GM12878 (cell line): ENCODE results near the gene CWF19L2. TPM values are rescaled to one million over a fixed set of nuclear protein-coding genes. Genes with fewer than 3 reads are reported as not detected.

Experiments
- BCL11A ChIP-seq: IDR thresholded peaks from 2 replicates; pipeline ENCODE4 v1.6.1; 2011; ENCODE audit warnings: low read depth, low read length
- BHLHE40 ChIP-seq, 2 experiments: fragments of 450-650 bp in 1 of 2; IDR thresholded peaks; 2 replicates each; pipeline ENCODE4 v1.6.1; 2011 to 2017; ENCODE audit warnings: low read depth in 2 of 2, borderline replicate concordance in 1 of 2, improper control_type of control experiment in 1 of 2, low read length in 1 of 2, mild to moderate bottlenecking in 1 of 2
- BRCA1 ChIP-seq: IDR thresholded peaks from 2 replicates; pipeline ENCODE4 v1.6.1; 2011; ENCODE audit warnings: low read depth, low read length, improper control_type of control experiment
- CBFB ChIP-seq: IDR thresholded peaks from 2 replicates; pipeline ENCODE4 v1.6.1; 2016; ENCODE audit warnings: antibody characterized with exemption, low read depth
- CBX3 ChIP-seq: fragments of 200-600 bp; sonication (generic); IDR thresholded peaks from 2 replicates; pipeline ENCODE4 v1.6.1; 2016; ENCODE audit warnings: low read depth, borderline replicate concordance
- CHD2 ChIP-seq: IDR thresholded peaks from 2 replicates; pipeline ENCODE4 v1.6.1; 2011; ENCODE audit warnings: low read depth, low read length, improper control_type of control experiment, borderline replicate concordance
- CREM ChIP-seq: IDR thresholded peaks from 2 replicates; pipeline ENCODE4 v1.6.1; 2014; ENCODE audit warnings: antibody characterized with exemption, low read depth
- HDAC6 ChIP-seq: fragments of 200-600 bp; sonication (generic); IDR thresholded peaks from one replicate; pipeline ENCODE4 v1.8.0; 2017; ENCODE audit warnings: antibody characterized with exemption; ENCODE audit not compliant: unreplicated experiment
- MYB ChIP-seq: fragments of 150-350 bp; IDR thresholded peaks from 2 replicates; pipeline ENCODE4 v1.6.1; 2014; ENCODE audit warnings: mild to moderate bottlenecking, low read depth, low read length, borderline replicate concordance
- NFIC ChIP-seq: IDR thresholded peaks from 2 replicates; pipeline ENCODE4 v1.6.1; 2012; ENCODE audit warnings: low read depth, mild to moderate bottlenecking, inconsistent platforms, low read length, moderate library complexity
- NFYB ChIP-seq: IDR thresholded peaks from 2 replicates; pipeline ENCODE4 v1.6.1; 2011; ENCODE audit warnings: low read depth, mild to moderate bottlenecking, low read length, improper control_type of control experiment, moderate library complexity; ENCODE audit not compliant: insufficient read depth
- PBX3 ChIP-seq: IDR thresholded peaks from 2 replicates; pipeline ENCODE4 v1.6.1; 2011; ENCODE audit warnings: mild to moderate bottlenecking, low read depth, low read length, moderate library complexity; ENCODE audit not compliant: insufficient replicate concordance
- PML ChIP-seq: IDR thresholded peaks from 2 replicates; pipeline ENCODE4 v1.6.1; 2012; ENCODE audit warnings: low read length, inconsistent platforms
- RAD51 ChIP-seq: fragments of 450-650 bp; IDR thresholded peaks from 2 replicates; pipeline ENCODE4 v1.6.1; 2016; ENCODE audit warnings: moderate library complexity, mild to moderate bottlenecking, inconsistent platforms
- RBBP5 ChIP-seq: fragments of 200-600 bp; sonication (generic); conservative IDR thresholded peaks from 2 replicates; pipeline ENCODE4 v1.6.1; 2016
- SIX5 ChIP-seq: IDR thresholded peaks from 2 replicates; pipeline ENCODE4 v1.6.1; 2011; ENCODE audit warnings: mild to moderate bottlenecking, low read depth, low read length, moderate library complexity; ENCODE audit not compliant: severe bottlenecking
- SMARCA5 ChIP-seq: fragments of 450-650 bp; IDR thresholded peaks from 2 replicates; pipeline ENCODE4 v1.6.1; 2017; ENCODE audit warnings: mild to moderate bottlenecking
- STAT1 ChIP-seq: fragments of 450-650 bp; conservative IDR thresholded peaks from 2 replicates; pipeline ENCODE4 v1.6.1; 2014; ENCODE audit warnings: antibody characterized with exemption, mild to moderate bottlenecking
- SUPT20H ChIP-seq: IDR thresholded peaks from 2 replicates; pipeline ENCODE4 v1.6.1; 2011; ENCODE audit warnings: low read depth, mild to moderate bottlenecking, low read length, moderate library complexity, borderline replicate concordance; ENCODE audit not compliant: control insufficient read depth
- TCF12 ChIP-seq: IDR thresholded peaks from 2 replicates; pipeline ENCODE4 v1.6.1; 2011; ENCODE audit warnings: low read depth, mild to moderate bottlenecking, low read length
- ZBTB40 ChIP-seq: fragments of 450-650 bp; IDR thresholded peaks from 2 replicates; pipeline ENCODE4 v1.6.1; 2016; ENCODE audit warnings: mild to moderate bottlenecking, moderate library complexity, borderline replicate concordance
- ZNF274 ChIP-seq: IDR thresholded peaks from one replicate; pipeline ENCODE4 v1.8.0; 2011; ENCODE audit not compliant: insufficient read length, insufficient read depth
- ZSCAN29 ChIP-seq: fragments of 450-650 bp; IDR thresholded peaks from 2 replicates; pipeline ENCODE4 v1.6.1; 2017; ENCODE audit warnings: mild to moderate bottlenecking, moderate library complexity
- polyA plus RNA-seq, 11 experiments: library from polyadenylated mRNA; depleted of rRNA in 4 of 11; unstranded in 6 of 11; stranded (reverse) in 5 of 11; fragments of >200 nt; fragmentation: Nextera tagmentation in 4 of 11; fragmentation: Illumina TruSeq in 1 of 11; extraction: Ambion mirVana in 4 of 11; extraction: Trizol in 1 of 11; gene quantifications; 1 replicate in 1 of 11; 2 replicates in 10 of 11; pipeline versions ENCODE4 v1.2.1 to v1.2.3, GENCODE V29; 2011 to 2016; ENCODE audit warnings: inconsistent platforms in 2 of 11, missing spikeins in 2 of 11, low read depth in 1 of 11
- total RNA-seq, 4 experiments: library from RNA; depleted of rRNA in 3 of 4; stranded (reverse); fragments of >200 nt in 3 of 4; fragmentation: Illumina TruSeq in 1 of 4; extraction: Trizol in 1 of 4; gene quantifications; 2 replicates each; pipeline versions ENCODE4 v1.2.1 to v1.2.3, GENCODE V29; 2013 to 2021
- TF ChIP-seq, protein P1 (sequence below): IDR thresholded peaks from 2 replicates; pipeline ENCODE4 v1.6.1; 2011; ENCODE audit warnings: low read depth, mild to moderate bottlenecking, low read length, moderate library complexity, borderline replicate concordance; ENCODE audit errors: extremely low read depth
- TF ChIP-seq, protein P2 (sequence below): fragments of 450-650 bp; IDR thresholded peaks from 2 replicates; pipeline ENCODE4 v1.6.1; 2016; ENCODE audit warnings: mild to moderate bottlenecking

CWF19L2 gene
- total and polyA plus RNA-seq, 10 of the 15 experiments (the other 5 are each of a cell fraction or from before 2014, with no cell fraction given): 4.5 to 18.8 (median 7.2) TPM

DNA sequence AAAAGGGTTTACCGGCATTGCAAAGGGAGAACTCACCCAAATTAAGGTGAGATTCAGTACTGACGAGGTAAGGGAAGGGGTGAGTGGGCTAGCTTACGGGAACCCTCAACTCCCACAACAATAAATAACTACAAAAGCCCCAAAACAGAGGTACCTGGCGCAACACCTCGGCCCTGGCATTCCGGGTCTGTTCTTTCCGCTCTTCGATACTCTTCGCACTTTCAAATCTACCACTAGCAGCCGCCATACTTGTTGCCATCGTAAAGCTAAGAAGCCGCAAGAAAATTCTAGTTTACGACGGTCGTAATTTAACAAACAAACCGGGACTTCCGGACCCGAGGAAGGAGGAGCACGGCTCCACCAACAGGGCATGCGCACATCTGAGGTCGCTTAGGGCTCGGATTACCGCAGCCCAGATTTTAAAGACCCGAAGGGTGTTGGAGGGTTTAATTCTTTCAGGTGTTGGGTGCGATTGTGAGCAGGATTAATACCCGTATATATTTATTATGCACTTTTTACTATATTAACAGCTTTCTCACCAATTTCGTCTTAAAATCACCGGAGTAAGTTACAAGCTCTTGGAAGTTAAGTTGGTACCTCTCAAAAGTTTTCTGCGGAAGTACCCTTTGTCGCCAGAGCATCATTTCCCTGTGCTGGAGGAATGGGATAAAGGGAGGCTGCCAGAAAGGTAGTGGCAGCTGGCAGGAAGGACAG, at the start of gene CWF19L2 (continued):
- TF ChIP-seq PBX3: no peak
- 0 out of 2 replicates have a peak, but pooled peaks have one; percentile 19 for TF ChIP-seq TCF12
- TF ChIP-seq NFIC: peak; percentile 80
- no peak for TF ChIP-seq ZSCAN29
- no peak for TF ChIP-seq STAT1
- TF ChIP-seq SIX5: peak; percentile 55
- no peak for TF ChIP-seq SUPT20H
- TF ChIP-seq ZBTB40: peak; percentile 51; the same call in 1 of the 2 replicates
- TF ChIP-seq CBX3: no peak
- no peak for TF ChIP-seq CHD2
- TF ChIP-seq BCL11A: no peak
- TF ChIP-seq RBBP5: no peak
- no peak for TF ChIP-seq NFYB
- TF ChIP-seq, protein P1, sequence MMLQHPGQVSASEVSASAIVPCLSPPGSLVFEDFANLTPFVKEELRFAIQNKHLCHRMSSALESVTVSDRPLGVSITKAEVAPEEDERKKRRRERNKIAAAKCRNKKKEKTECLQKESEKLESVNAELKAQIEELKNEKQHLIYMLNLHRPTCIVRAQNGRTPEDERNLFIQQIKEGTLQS: peak; percentile 93
- TF ChIP-seq, protein P2, sequence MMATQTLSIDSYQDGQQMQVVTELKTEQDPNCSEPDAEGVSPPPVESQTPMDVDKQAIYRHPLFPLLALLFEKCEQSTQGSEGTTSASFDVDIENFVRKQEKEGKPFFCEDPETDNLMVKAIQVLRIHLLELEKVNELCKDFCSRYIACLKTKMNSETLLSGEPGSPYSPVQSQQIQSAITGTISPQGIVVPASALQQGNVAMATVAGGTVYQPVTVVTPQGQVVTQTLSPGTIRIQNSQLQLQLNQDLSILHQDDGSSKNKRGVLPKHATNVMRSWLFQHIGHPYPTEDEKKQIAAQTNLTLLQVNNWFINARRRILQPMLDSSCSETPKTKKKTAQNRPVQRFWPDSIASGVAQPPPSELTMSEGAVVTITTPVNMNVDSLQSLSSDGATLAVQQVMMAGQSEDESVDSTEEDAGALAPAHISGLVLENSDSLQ: no peak
- TF ChIP-seq CREM: peak; percentile 65
- no peak for TF ChIP-seq SMARCA5
- no peak for TF ChIP-seq ZNF274
- peak; percentile 92; the same call in 1 of the 2 replicates for TF ChIP-seq PML
- no peak for TF ChIP-seq BRCA1
- TF ChIP-seq HDAC6: no peak
- TF ChIP-seq BHLHE40 (IDR thresholded peaks at IDR 0.05; ENCODE audit: borderline replicate concordance in 1 of 2, low read depth in 2 of 2, low read length in 1 of 2): 0 out of 4 replicates have a peak, but pooled peaks of 1 of the 2 experiments have one; percentile 13
- no peak for TF ChIP-seq MYB
- TF ChIP-seq RAD51: 0 out of 2 replicates have a peak, but pooled peaks have one; percentile 9
- peak; percentile 75 for TF ChIP-seq CBFB
